Choroid plexus epithelial cell (primary cell): ENCODE results near the gene PIP5K1B.

Source experiments
- DNase-seq: peaks from one replicate; pipeline ENCODE4 v3.0.0-alpha.2; 2010; ENCODE audit warnings: low read depth
- H3K4me3 ChIP-seq: 2 replicates; pipeline ENCODE4 v1.5.1; 2011; ENCODE audit warnings: low read depth, mild to moderate bottlenecking, control low read depth, low read length, moderate library complexity
- TF ChIP-seq, protein P1 (sequence below): conservative IDR thresholded peaks from 2 replicates; pipeline ENCODE4 v1.5.1; 2011; ENCODE audit warnings: low read depth, mild to moderate bottlenecking, control low read depth, inconsistent platforms, low read length, moderate library complexity

The PIP5K1B gene

DNA sequence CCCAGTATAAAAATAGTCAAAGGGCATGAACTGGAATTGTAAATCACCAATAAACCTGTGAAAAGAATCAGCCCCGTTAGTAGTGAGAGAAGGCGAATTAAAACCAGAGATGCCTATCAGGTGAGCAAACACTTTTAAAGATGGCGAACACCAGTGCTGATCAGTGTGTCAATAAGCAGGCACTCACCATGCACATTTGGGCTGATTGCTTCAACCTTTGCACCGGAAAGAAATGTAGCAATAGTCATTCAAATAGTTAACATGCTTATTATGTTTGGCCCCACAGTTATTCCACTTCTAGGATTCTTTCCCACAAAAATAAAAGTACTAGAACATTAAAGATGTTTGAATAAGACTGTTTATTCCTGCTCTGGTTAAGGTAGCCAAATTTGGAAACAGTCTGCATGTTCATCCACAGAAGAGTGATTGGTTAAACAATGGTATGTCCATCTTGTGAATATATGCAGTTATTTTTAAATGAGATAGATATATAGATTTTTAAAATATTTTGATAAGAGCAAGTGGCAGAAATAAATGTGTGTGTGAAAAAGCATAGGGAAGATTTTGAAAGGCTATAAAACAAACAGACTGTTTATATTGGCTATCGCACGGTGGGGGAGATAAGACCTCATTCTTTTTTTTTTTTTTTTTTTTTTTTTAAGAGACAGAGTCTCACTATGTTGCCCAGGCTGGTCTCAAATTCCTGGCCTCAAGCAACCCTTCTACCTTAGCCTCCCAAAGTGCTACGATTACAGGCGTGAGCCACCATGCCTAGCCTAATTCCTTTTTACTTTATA is 112.2 kb downstream of the PIP5K1B start:
- no peak for DNase-seq
- H3K4me3 ChIP-seq: no peak overlapping the region
- TF ChIP-seq, protein P1, sequence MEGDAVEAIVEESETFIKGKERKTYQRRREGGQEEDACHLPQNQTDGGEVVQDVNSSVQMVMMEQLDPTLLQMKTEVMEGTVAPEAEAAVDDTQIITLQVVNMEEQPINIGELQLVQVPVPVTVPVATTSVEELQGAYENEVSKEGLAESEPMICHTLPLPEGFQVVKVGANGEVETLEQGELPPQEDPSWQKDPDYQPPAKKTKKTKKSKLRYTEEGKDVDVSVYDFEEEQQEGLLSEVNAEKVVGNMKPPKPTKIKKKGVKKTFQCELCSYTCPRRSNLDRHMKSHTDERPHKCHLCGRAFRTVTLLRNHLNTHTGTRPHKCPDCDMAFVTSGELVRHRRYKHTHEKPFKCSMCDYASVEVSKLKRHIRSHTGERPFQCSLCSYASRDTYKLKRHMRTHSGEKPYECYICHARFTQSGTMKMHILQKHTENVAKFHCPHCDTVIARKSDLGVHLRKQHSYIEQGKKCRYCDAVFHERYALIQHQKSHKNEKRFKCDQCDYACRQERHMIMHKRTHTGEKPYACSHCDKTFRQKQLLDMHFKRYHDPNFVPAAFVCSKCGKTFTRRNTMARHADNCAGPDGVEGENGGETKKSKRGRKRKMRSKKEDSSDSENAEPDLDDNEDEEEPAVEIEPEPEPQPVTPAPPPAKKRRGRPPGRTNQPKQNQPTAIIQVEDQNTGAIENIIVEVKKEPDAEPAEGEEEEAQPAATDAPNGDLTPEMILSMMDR: no peak

GRCh38 chr9:68819065-68819464 is 114.0 kb downstream of the PIP5K1B start:
- no peak for DNase-seq
- H3K4me3 ChIP-seq: no peak overlapping the region
- TF ChIP-seq, protein P1: no peak

- no peak for DNase-seq
Measured at GRCh38 chr9:68821911-68822310, 116.9 kb downstream of the PIP5K1B start.

GRCh38 chr9:68822596-68823165 is 117.6 kb downstream of the PIP5K1B start:
- peak; percentile 9 for DNase-seq
- TF ChIP-seq, protein P1: no peak
- no peak overlapping the region for H3K4me3 ChIP-seq

More at GRCh38 chr9:68821911-68822310, 116.9 kb downstream of the PIP5K1B start:
- TF ChIP-seq, protein P1: no peak
- H3K4me3 ChIP-seq: no peak overlapping the region

- H3K4me3 ChIP-seq: no peak overlapping the region
- TF ChIP-seq, protein P1: no peak
- no peak for DNase-seq
Measured at GRCh38 chr9:68825762-68826472, 120.9 kb downstream of the PIP5K1B start.

DNA sequence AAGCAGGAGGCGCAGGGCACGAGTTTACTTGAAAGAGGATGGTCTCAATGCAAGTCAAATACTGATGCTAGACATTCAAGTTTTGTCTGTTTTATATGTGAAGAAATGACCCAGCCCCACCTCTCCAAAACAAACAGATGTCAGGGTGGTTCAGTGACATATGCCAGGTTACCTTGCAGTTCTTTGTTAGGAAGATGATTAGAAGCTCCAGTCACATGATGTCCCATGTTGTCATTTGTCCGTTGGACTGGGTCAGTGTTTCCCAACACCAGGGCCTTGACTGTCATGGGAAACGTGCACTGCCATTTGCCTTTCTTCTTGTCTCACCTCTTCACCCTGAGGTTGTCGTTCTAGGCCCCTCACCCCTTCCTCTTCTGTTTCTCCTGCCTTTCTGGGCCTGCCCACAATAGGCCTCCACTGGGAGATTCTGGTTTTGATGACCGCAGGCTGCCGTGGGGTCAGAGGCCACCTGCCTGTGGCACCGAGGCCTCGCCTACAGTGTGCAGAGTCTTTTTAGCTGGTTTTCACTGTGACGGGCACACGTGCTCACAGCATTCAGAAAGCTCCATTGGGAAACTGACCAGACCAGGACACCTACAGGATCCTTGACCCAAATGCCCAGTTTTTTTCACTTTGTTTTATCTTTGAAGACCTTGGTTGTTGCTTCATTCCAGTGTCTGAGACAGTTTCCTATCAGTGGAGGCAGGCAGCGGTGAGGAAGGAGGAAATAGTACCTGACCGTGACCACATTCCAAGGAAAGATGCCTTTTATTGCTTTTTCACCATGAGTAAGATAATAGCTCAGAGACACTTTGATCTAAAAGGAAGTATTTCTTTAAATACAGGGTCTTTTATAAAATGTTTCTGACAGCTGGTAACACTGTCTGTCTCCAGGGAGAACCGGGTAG is 123.1 kb downstream of the PIP5K1B start:
- H3K4me3 ChIP-seq: no peak overlapping the region
- no peak for DNase-seq
- TF ChIP-seq, protein P1: no peak
